SU-DHL-6 (cell line): ENCODE results near the gene COL16A1.

ENCODE experiments used
- H2AFZ ChIP-seq: fragments of 200-600 bp; sonication (generic); 2 replicates; pipeline ENCODE4 v1.6.1; 2014; ENCODE audit warnings: low read depth, mild to moderate bottlenecking, moderate library complexity, mixed read lengths, antibody characterized with exemption, low read length; ENCODE audit not compliant: severe bottlenecking
- H3F3A ChIP-seq: fragments of 200-600 bp; shearing (Covaris generic); 2 replicates; pipeline ENCODE4 v1.6.0; 2016; ENCODE audit warnings: antibody characterized with exemption, mild to moderate bottlenecking; ENCODE audit not compliant: insufficient read depth
- H3K27ac ChIP-seq: fragments of 200-600 bp; sonication (generic); 2 replicates; pipeline ENCODE4 v1.5.1; 2016; ENCODE audit warnings: low read depth, mild to moderate bottlenecking, low read length, moderate library complexity, mixed read lengths
- H3K27me3 ChIP-seq: fragments of 200-600 bp; sonication (generic), shearing (Covaris generic); 2 replicates; pipeline ENCODE4 v1.6.0; 2014; ENCODE audit warnings: mild to moderate bottlenecking, low read length
- H3K36me3 ChIP-seq: fragments of 200-600 bp; sonication (generic); 2 replicates; pipeline ENCODE4 v1.6.1; 2014; ENCODE audit warnings: mild to moderate bottlenecking, low read length, mixed read lengths
- H3K4me2 ChIP-seq: fragments of 300-600, 200-600 bp; shearing (Covaris generic), sonication (generic); 2 replicates; pipeline ENCODE4 v1.6.0; 2014; ENCODE audit warnings: low read length, low read depth, mild to moderate bottlenecking; ENCODE audit not compliant: poor library complexity, severe bottlenecking
- H3K4me3 ChIP-seq: fragments of 200-600 bp; sonication (generic); 2 replicates; pipeline ENCODE4 v1.5.1; 2014; ENCODE audit warnings: antibody characterized with exemption, low read length, mild to moderate bottlenecking, mixed read lengths; ENCODE audit not compliant: insufficient read depth, poor library complexity, severe bottlenecking
- H3K79me2 ChIP-seq: fragments of 200-600 bp; sonication (generic); 2 replicates; pipeline ENCODE4 v1.6.1; 2014; ENCODE audit warnings: mild to moderate bottlenecking, low read length, moderate library complexity; ENCODE audit not compliant: insufficient read depth
- H3K9ac ChIP-seq: fragments of 200-600 bp; sonication (generic); 2 replicates; pipeline ENCODE4 v1.7.0; 2014; ENCODE audit warnings: mild to moderate bottlenecking, low read length
- H3K9me2 ChIP-seq: fragments of 200-600 bp; sonication (generic); replicated peaks from 2 replicates; pipeline ENCODE4 v1.6.1; 2014; ENCODE audit warnings: low read length; ENCODE audit not compliant: insufficient read depth
- H3K9me3 ChIP-seq: fragments of 200-600 bp; sonication (generic); 2 replicates; pipeline ENCODE4 v1.6.1; 2014; ENCODE audit warnings: low read length, mixed read lengths; ENCODE audit not compliant: insufficient read depth
- H4K20me1 ChIP-seq: fragments of 200-600 bp; sonication (generic); 2 replicates; pipeline ENCODE4 v1.6.1; 2014; ENCODE audit warnings: low read depth, mild to moderate bottlenecking, antibody characterized with exemption, low read length, moderate library complexity, mixed read lengths
- CTCF ChIP-seq: fragments of 200-600 bp; sonication (generic); IDR thresholded peaks from one replicate; pipeline ENCODE4 v1.5.1; 2017; ENCODE audit warnings: antibody characterized with exemption, mild to moderate bottlenecking, low read length, moderate library complexity; ENCODE audit not compliant: insufficient read depth, poor library complexity, severe bottlenecking
- EZH2phosphoT487 ChIP-seq: fragments of 200-600 bp; sonication (generic), shearing (Covaris generic); conservative IDR thresholded peaks from 2 replicates; pipeline ENCODE4 v1.6.1; 2018; ENCODE audit warnings: mild to moderate bottlenecking, antibody characterized with exemption, low read length, moderate library complexity, mixed read lengths

Gene COL16A1

GRCh38 chr1:31671147-31671546, 32.7 kb downstream of the COL16A1 start:
- Histone ChIP-seq H3F3A (no peaks in the 10 kb centered on the region), H4K20me1 (no peaks in the 10 kb centered on the region), H3K36me3 (no peaks in the 10 kb centered on the region), H3K4me2 (no peak overlapping the region), H3K9me3 (no peaks in the 10 kb centered on the region), H2AFZ (no peak overlapping the region), H3K9ac (no peak overlapping the region), H3K27me3 (no peaks in the 10 kb centered on the region; the same call in 1 of the 2 replicates), H3K9me2 (no peaks in the 10 kb centered on the region), H3K79me2 (no peaks in the 10 kb centered on the region), H3K4me3 (no peak overlapping the region), H3K27ac (no peak overlapping the region)
- TF ChIP-seq EZH2phosphoT487: no peak
- TF ChIP-seq CTCF: no peak

DNA sequence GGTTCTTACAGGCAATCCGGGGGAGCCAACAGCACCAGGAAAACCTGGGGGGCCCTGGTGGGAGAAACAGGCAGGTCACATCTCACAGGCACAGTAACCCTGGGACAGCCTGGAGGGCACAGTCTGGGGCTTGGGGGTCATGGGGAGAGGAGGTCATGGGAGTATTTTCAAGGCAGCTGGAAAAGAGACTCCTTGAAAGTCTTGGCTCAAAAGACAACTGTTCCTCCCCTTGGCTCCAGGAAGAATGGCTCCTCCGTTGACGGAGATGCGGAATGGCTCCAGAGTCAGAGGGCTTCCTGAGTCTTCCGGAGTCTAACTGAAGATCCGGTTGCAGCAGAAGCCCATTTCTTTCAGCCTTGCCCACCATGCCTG, 33.2 kb downstream of the COL16A1 start:
- Histone ChIP-seq H2AFZ (no peak overlapping the region), H3F3A (no peaks in the 10 kb centered on the region), H3K9ac (no peak overlapping the region), H3K27ac (no peak overlapping the region), H3K9me2 (no peaks in the 10 kb centered on the region), H3K9me3 (no peaks in the 10 kb centered on the region), H3K27me3 (no peaks in the 10 kb centered on the region; the same call in 1 of the 2 replicates), H3K4me2 (no peak overlapping the region), H3K79me2 (no peaks in the 10 kb centered on the region), H4K20me1 (no peaks in the 10 kb centered on the region), H3K36me3 (no peaks in the 10 kb centered on the region), H3K4me3 (no peak overlapping the region)
- no peak for TF ChIP-seq EZH2phosphoT487
- no peak for TF ChIP-seq CTCF

DNA sequence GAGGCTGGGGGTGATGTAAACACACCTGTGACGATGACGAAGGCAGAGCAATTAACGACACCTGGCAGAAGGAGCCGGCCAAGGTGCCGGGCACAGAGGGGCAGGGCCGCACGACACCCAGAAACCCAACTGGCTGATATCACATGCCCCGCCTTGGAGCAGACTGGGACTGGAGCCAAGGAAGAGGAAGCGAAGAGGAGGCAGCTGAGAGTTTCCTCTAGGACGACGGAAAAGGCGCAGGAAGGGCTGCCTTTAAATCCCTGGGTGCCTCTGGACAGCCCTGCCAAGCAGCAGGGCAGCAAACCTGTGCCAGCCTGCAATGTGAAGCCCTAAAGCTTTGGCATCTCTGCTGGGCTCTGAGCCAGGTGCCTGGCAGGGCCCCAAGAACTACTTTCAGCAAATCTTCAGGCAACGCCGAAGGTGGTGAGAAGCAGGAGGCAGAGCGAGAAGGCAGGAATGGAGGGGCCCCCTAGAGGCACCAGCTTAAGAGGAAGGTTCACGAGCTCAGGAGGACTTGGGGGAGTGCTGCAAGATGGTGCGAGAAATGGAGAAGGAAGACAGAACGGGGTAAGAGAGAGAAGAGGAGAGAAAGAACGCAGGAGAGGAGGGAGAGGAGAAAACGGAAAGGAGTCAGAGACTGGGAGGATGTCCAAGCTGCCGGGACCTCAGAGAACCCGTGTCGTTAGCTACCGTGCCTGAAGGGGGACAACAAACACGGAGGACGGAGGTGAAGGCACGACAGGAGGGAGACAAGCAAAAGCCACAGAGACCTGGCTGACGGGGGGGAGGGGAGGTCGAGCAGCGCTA, 33.8 kb downstream of the COL16A1 start:
- no peaks in the 10 kb centered on the region for H3K9me3 ChIP-seq
- no peaks in the 10 kb centered on the region; the same call in 1 of the 2 replicates for H3K27me3 ChIP-seq
- no peak overlapping the region for H2AFZ ChIP-seq
- no peak overlapping the region for H3K4me2 ChIP-seq
- no peaks in the 10 kb centered on the region for H3F3A ChIP-seq
- H3K9ac ChIP-seq: no peak overlapping the region
- no peaks in the 10 kb centered on the region for H3K9me2 ChIP-seq
- no peak for TF ChIP-seq EZH2phosphoT487
- no peak for TF ChIP-seq CTCF
- H3K79me2 ChIP-seq: no peaks in the 10 kb centered on the region
- H3K4me3 ChIP-seq: no peak overlapping the region
- no peaks in the 10 kb centered on the region for H3K36me3 ChIP-seq
- H3K27ac ChIP-seq: no peak overlapping the region
- H4K20me1 ChIP-seq: no peaks in the 10 kb centered on the region
